HG03342 (cell line): ENCODE measurements around the gene CPTP.
A peak's percentile ranks its signal among the peaks of the same experiment; 100 is the strongest.
"Not testable (repeated sequence)": the region's sequence is repeated elsewhere in the genome, so short reads cannot be mapped to it uniquely, and the experiment has no call there.

Source experiments
- ATAC-seq: cut with Tn5 transposase; IDR thresholded peaks from one replicate; pipeline ENCODE4 v1.9.1; 2021; ENCODE audit warnings: mild to moderate bottlenecking, moderate library complexity; ENCODE audit not compliant: unreplicated experiment

Gene CPTP

GRCh38 chr1:1305300-1306069, 19.1 kb upstream of the CPTP start:
- ATAC-seq = peak; percentile 24

- no peak for ATAC-seq
Observed at GRCh38 chr1:1306070-1306660, 18.4 kb upstream of the CPTP start.

GRCh38 chr1:1306661-1307260, 17.8 kb upstream of the CPTP start:
- ATAC-seq = no peak

GRCh38 chr1:1307261-1307922, 17.2 kb upstream of the CPTP start:
- peak; percentile 4 for ATAC-seq

- peak; percentile 49 for ATAC-seq
Observed at GRCh38 chr1:1307923-1308755, 16.5 kb upstream of the CPTP start, which contains the start of the genes ACAP3 and PUSL1. Gene ACAP3 (minus strand): TSS chr1:1307930. CDS start chr1:1307815, 115 bp downstream. Gene PUSL1 (plus strand): TSS chr1:1308597. CDS start chr1:1308644, 47 bp downstream.

- ATAC-seq = peak; percentile 0
Observed at GRCh38 chr1:1308756-1309250, 15.8 kb upstream of the CPTP start.

- no peak for ATAC-seq
Observed at GRCh38 chr1:1309251-1310108, 15.1 kb upstream of the CPTP start.

GRCh38 chr1:1310109-1310385, 14.6 kb upstream of the CPTP start:
- no peak for ATAC-seq

GRCh38 chr1:1310476-1311053, 14.0 kb upstream of the CPTP start:
- ATAC-seq = no peak

GRCh38 chr1:1311107-1312104, 13.2 kb upstream of the CPTP start:
- no peak for ATAC-seq

GRCh38 chr1:1312450-1313314, 11.9 kb upstream of the CPTP start:
- ATAC-seq = no peak

GRCh38 chr1:1313500-1314236, 10.9 kb upstream of the CPTP start:
- no peak for ATAC-seq

- no peak for ATAC-seq
Observed at GRCh38 chr1:1314237-1314586, 10.4 kb upstream of the CPTP start.

- no peak for ATAC-seq
Observed at GRCh38 chr1:1314678-1315335, 9.8 kb upstream of the CPTP start.

GRCh38 chr1:1315435-1315954, 9.1 kb upstream of the CPTP start:
- no peak for ATAC-seq

GRCh38 chr1:1316199-1316598, 8.4 kb upstream of the CPTP start:
- not testable (repeated sequence) for ATAC-seq
